SH-SY5Y (cell line): ENCODE measurements around the gene IHH.

Source experiments
- GATA2 ChIP-seq: IDR thresholded peaks from 2 replicates; pipeline ENCODE4 v1.6.1; 2011; ENCODE audit warnings: mild to moderate bottlenecking, low read depth, low read length
- GATA3 ChIP-seq: IDR thresholded peaks from 2 replicates; pipeline ENCODE4 v1.6.1; 2011; ENCODE audit warnings: low read depth, mild to moderate bottlenecking, low read length, moderate library complexity

GRCh38 chr2:219042750-219043149 lies 18.0 kb downstream of the IHH start:
- TF ChIP-seq GATA3 (no peak), GATA2 (no peak)
